Stimulated activated CD8-positive, alpha-beta memory T cell treated with anti-CD3 and anti-CD28 coated beads, Interleukin-15, amount 100 ng/mL, for 1 hour (primary cell): Measurements from ENCODE around the gene COL13A1.

Experiments
- DNase-seq: peaks from one replicate; pipeline ENCODE4 v3.0.0-alpha.2; 2020; ENCODE audit warnings: low read depth

Gene COL13A1

DNA sequence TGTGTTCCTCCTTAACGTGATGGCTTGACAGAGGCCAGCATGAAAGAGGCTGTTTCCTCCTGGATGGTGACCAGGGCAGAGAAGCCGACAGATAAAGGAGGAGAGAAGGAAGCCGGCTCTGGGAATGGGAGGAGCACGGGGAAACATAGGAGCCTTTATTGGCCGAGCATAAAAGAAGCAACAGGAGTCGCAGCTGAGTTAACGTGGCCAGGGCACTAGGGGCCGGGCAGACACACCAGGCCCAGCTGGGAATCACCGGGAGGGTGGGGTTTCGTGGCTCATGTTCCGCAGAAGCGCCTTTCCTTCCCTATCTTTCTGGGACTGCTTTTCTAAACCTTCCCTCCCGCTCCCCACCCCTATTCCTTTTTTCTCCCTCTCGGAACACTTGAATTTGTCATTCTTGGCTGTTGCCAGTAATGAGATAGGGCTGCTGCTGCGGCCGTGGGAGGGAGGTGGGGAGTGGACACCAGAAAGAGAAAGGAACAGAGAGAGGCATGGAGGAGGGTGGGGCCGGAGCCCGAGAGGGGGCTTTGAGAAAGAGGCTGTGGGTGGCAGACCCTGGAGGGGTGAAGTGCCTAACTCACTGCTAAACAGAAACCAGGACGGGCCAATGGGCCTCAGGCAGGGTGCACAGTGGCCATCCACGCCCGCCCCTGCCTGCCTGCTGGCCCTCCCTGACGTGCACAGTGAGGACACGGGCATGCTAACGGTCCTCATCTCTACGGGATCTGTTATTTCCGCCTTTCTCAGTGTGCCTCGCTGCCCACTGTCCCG is 65.2 kb downstream of the COL13A1 start:
- DNase-seq: no peak

- no peak for DNase-seq
Measured at GRCh38 chr10:69867699-69868558, 66.2 kb downstream of the COL13A1 start.

GRCh38 chr10:69868821-69869220 is 67.1 kb downstream of the COL13A1 start:
- no peak for DNase-seq

- no peak for DNase-seq
Measured at GRCh38 chr10:69869291-69869961, 67.7 kb downstream of the COL13A1 start.

GRCh38 chr10:69870591-69870990 is 68.9 kb downstream of the COL13A1 start:
- DNase-seq: no peak

GRCh38 chr10:69871074-69871473 is 69.4 kb downstream of the COL13A1 start:
- DNase-seq: no peak

- DNase-seq: no peak
Measured at GRCh38 chr10:69872323-69872722, 70.6 kb downstream of the COL13A1 start.

DNA sequence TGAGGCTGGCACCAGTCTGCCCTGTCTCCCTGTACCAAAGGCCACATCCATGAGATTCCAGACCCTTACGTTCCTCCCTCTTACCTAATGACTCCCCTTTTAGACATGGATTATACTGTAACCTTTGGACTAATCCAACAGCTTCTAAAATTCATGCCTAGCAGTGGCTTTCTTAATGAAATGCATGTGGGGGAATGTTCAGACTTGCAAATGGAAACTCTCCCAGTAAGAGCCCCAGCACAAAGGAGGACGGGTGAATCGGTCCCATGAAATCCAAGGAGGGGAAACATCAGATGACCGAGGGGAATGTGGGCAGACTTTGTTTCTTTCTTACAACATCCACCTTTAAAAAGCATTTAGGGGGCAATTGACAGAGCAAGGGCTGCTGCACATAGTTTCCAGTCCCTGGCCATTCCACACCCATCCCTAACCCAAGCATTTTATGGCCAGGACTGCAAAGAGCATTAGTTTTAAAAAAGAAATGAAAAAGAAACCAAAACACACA is 71.5 kb downstream of the COL13A1 start:
- DNase-seq: no peak

DNA sequence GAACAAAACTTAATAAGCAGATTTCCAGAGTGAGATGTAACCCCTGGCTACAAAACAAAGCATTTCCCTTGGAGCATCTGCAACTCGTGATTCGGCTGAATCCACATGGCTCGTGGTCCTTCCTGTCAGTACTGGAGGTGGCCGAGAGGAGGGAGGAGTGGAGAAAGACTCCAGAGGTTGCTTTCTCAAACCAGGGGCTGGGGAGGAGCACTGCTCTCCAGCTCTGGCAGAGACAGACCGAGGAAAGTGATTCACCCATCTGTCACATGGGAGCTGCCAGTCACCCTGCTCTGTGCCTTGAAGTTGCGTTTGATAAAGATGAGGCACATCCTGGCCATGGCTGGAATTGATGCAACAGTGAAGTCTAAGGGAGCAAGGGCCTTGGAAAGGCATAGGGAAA is 72.7 kb downstream of the COL13A1 start:
- DNase-seq: no peak

GRCh38 chr10:69875856-69876255 is 74.2 kb downstream of the COL13A1 start:
- no peak for DNase-seq

- DNase-seq: no peak
Measured at GRCh38 chr10:69876286-69876685, 74.6 kb downstream of the COL13A1 start.

GRCh38 chr10:69876931-69877330 is 75.2 kb downstream of the COL13A1 start:
- DNase-seq: no peak

DNA sequence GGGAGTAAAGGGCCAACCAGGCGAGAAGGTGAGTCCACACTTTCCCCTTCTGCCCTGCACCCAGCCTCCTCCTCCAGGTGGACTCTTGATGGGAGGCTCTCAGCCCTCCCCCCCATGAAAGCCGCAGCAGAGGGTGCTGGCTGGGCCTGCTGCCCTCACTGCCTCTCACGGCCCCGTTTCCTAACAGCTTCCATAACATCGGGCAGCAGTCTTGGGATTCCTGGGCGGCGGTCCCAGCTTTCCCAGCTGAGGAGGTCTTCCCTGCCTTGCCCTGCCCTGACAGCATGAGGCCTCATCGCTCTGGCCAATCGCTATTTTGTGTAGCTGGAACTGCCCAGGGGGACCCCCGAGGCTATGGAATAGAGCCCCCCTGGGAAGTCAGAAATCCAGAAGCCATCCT is 76.3 kb downstream of the COL13A1 start:
- DNase-seq: no peak

DNA sequence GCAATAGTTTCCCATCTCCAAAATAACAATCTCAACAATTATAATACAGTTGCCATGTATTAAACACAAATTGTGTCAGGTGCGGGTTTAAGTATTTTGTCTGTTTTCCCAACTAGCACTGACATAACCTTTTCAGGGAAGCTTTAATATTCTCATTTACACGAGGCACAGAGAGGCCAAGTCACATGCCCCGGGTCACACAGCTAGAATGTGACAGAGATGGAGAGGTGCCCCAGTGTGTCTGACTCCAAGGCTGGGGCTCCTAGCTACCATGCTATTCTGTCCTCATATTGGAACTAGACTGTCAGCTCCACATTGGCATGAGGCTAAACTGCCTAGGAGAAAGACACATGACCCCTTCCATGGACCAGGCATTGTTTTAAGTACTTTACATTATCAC is 77.2 kb downstream of the COL13A1 start:
- no peak for DNase-seq

- DNase-seq: no peak
Measured at GRCh38 chr10:69879634-69880257, 78.0 kb downstream of the COL13A1 start.

DNA sequence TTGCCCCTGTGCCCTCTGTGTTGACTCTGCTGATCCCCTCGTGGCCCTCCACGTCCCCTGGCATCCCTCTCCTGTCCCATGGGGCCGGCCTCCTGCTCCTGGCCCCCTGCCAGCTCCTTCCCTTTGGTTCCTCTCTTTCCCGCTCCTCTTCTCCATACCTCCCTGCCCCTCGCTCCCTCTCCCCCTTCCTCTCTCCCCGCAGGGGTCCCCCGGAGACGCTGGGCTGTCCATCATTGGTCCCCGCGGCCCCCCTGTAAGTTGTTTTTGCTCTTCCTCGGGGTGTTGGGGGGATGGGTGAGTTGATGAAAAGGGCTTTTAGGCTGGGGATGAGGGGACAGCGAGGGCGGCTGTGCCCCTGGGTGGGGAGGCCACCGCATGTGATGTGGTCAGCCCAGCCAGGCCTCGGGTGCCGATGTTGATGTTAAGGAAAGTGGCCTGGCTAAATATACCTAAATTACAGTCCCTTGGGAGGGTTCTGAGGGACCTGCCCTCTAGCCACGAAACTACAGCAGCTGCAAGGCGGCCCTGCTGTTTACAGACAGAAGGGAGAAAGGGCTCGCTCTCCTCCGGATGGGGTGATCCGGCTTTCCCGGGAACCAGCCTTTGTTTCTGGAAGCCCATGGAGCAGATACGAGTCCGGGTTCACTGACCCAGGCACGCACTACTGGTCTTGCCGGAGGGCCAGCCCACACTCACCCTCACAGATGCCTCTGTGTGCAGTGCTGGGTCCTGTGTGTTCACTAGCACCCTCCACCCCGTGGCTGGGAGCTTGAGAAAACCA is 78.8 kb downstream of the COL13A1 start:
- DNase-seq: no peak

- no peak for DNase-seq
Measured at GRCh38 chr10:69881202-69881601, 79.5 kb downstream of the COL13A1 start.

- DNase-seq: no peak
Measured at GRCh38 chr10:69883310-69884023, 81.8 kb downstream of the COL13A1 start.

- no peak for DNase-seq
Measured at GRCh38 chr10:69884024-69884367, 82.3 kb downstream of the COL13A1 start.

DNA sequence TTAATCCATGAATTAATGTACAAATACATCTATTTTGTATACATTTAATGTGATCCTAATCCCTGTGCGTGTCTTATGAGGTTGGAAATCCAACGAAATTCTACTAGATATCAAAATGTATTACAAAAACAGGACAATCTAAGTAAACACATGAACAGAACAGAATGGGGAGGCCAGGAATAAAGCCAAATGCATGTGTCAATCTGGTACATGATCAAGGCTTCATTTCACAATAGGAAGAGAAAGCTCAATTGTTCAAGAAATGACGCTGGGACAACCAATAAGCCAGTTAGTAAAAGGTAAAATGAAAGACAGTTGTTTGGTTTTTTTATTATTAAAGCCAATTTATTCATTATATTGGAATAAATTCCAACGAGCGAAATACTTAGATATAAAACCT is 83.0 kb downstream of the COL13A1 start:
- DNase-seq: no peak
